GM18907 (cell line): ENCODE results near the gene DUSP14.

Experiments used
- ATAC-seq: cut with Tn5 transposase; IDR thresholded peaks from one replicate; pipeline ENCODE4 v1.9.1; 2021; ENCODE audit warnings: mild to moderate bottlenecking, moderate library complexity; ENCODE audit not compliant: unreplicated experiment

The DUSP14 gene

GRCh38 chr17:37512442-37513068 is 22.9 kb downstream of the DUSP14 start:
- no peak for ATAC-seq

- ATAC-seq: no peak
Measured at GRCh38 chr17:37513711-37514110, 24.0 kb downstream of the DUSP14 start.

GRCh38 chr17:37516127-37516571 is 26.5 kb downstream of the DUSP14 start:
- ATAC-seq: no peak

GRCh38 chr17:37517881-37518280 is 28.2 kb downstream of the DUSP14 start:
- no peak for ATAC-seq

GRCh38 chr17:37518826-37519225 is 29.1 kb downstream of the DUSP14 start:
- ATAC-seq: no peak

- no peak for ATAC-seq
Measured at GRCh38 chr17:37519251-37519985, 29.7 kb downstream of the DUSP14 start.

GRCh38 chr17:37520174-37520573 is 30.5 kb downstream of the DUSP14 start:
- no peak for ATAC-seq

- ATAC-seq: no peak
Measured at GRCh38 chr17:37521821-37522220, 32.1 kb downstream of the DUSP14 start.

GRCh38 chr17:37523715-37524219 is 34.1 kb downstream of the DUSP14 start:
- ATAC-seq: no peak

- ATAC-seq: no peak
Measured at GRCh38 chr17:37527249-37527851, 37.7 kb downstream of the DUSP14 start.

- no peak for ATAC-seq
Measured at GRCh38 chr17:37530420-37530819, 40.7 kb downstream of the DUSP14 start.

- ATAC-seq: no peak
Measured at GRCh38 chr17:37532756-37533155, 43.1 kb downstream of the DUSP14 start.

GRCh38 chr17:37535906-37536305 is 46.2 kb downstream of the DUSP14 start:
- no peak for ATAC-seq

GRCh38 chr17:37538981-37539659 is 49.4 kb downstream of the DUSP14 start:
- no peak for ATAC-seq

GRCh38 chr17:37541880-37542660 is 52.4 kb downstream of the DUSP14 start:
- ATAC-seq: no peak

GRCh38 chr17:37543637-37544052 is 54.0 kb downstream of the DUSP14 start:
- no peak for ATAC-seq

GRCh38 chr17:37545486-37545885 is 55.8 kb downstream of the DUSP14 start:
- no peak for ATAC-seq

GRCh38 chr17:37546302-37546701 is 56.6 kb downstream of the DUSP14 start:
- no peak for ATAC-seq

GRCh38 chr17:37547986-37548385 is 58.3 kb downstream of the DUSP14 start:
- ATAC-seq: no peak

GRCh38 chr17:37551788-37552187 is 62.1 kb downstream of the DUSP14 start:
- ATAC-seq: no peak
